Activated CD4-positive, alpha-beta memory T cell treated with anti-CD3 and anti-CD28 coated beads for 36 hours (primary cell): Measurements from ENCODE around the gene ZBTB8A. TPM values are rescaled to one million over a fixed set of nuclear protein-coding genes. Genes with fewer than 3 reads are reported as not detected.
A peak's percentile ranks its signal among the peaks of the same experiment; 100 is the strongest.

ENCODE experiments used
- CTCF ChIA-PET: fragments of 350-600 bp; sonication (Branson Sonifier 250); formaldehyde crosslinking; loops from one replicate; lab custom pipeline; 2021; ENCODE audit warnings: antibody characterized with exemption, inconsistent platforms; lab: Charles Lee
- POLR2A ChIA-PET: fragments of 350-600 bp; sonication (Branson Sonifier 250); formaldehyde crosslinking; loops from one replicate; lab custom pipeline; 2021; ENCODE audit warnings: antibody characterized with exemption; lab: Charles Lee
- DNase-seq: peaks from one replicate; pipeline ENCODE4 v3.0.0-alpha.2; 2020
- H3K27ac Mint-ChIP-seq: one replicate; pipeline ENCODE4 v1.8.0; 2021; ENCODE audit warnings: mixed read lengths
- H3K27me3 Mint-ChIP-seq: one replicate; pipeline ENCODE4 v1.8.0; 2021; ENCODE audit warnings: mixed read lengths
- H3K36me3 Mint-ChIP-seq: one replicate; pipeline ENCODE4 v1.8.0; 2021; ENCODE audit warnings: mixed read lengths
- H3K4me1 Mint-ChIP-seq: one replicate; pipeline ENCODE4 v1.8.0; 2021; ENCODE audit warnings: low read depth, mixed read lengths
- H3K4me3 Mint-ChIP-seq: one replicate; pipeline ENCODE4 v1.8.0; 2021; ENCODE audit warnings: mild to moderate bottlenecking, mixed read lengths
- H3K9me3 Mint-ChIP-seq: one replicate; pipeline ENCODE4 v1.8.0; 2021; ENCODE audit warnings: mixed read lengths
- intact Hi-C: fragments of 100-400 bp; cut with micrococcal nuclease; formaldehyde crosslinking; loops from one replicate; pipeline ENCODE4 v1.15.1; 2023
- total RNA-seq, 2 experiments: library from RNA; stranded (reverse); gene quantifications; one replicate each; pipeline ENCODE4 v1.2.3, GENCODE V29; 2021

Gene ZBTB8A
- under 1 TPM; 0.27 to 0.33 TPM for total RNA-seq

GRCh38 chr1:32538887-32539583 is at the start of gene ZBTB8A:
Gene ZBTB8A, plus strand, starts transcription at chr1:32539427. Its CDS starts 53,505 bp downstream, at chr1:32592932.
- ChIA-PET CTCF (interaction anchor here (1.8 kb wide), 1 partner anchor 173 kb away, joined by 4 read pairs; no protein-coding TSS in a partner anchor), POLR2A (no interaction called here)
- H3K27ac Mint-ChIP-seq = no peak within 1 kb of the TSS
- peak within 1 kb of the TSS; percentile 76 for H3K4me3 Mint-ChIP-seq
- H3K9me3 Mint-ChIP-seq = no peaks in the 10 kb centered on the region
- no peaks in the 10 kb centered on the region for H3K36me3 Mint-ChIP-seq
- intact Hi-C loops = no loop called here
- H3K27me3 Mint-ChIP-seq = peaks cover 56% of the 10 kb centered on the region
- peak; percentile 42 for DNase-seq
- peaks cover 8% of the 10 kb centered on the region for H3K4me1 Mint-ChIP-seq

GRCh38 chr1:32489774-32490454 is 49.3 kb upstream of the ZBTB8A start:
- ChIA-PET CTCF (no interaction called here), POLR2A (no interaction called here)
- peaks cover 13% of the 10 kb centered on the region for H3K27me3 Mint-ChIP-seq
- H3K27ac Mint-ChIP-seq = no peak overlapping the region
- no peak for DNase-seq
- no peaks in the 10 kb centered on the region for H3K36me3 Mint-ChIP-seq
- H3K4me3 Mint-ChIP-seq = no peak overlapping the region
- no peaks in the 10 kb centered on the region for H3K4me1 Mint-ChIP-seq
- intact Hi-C loops = no loop called here
- no peaks in the 10 kb centered on the region for H3K9me3 Mint-ChIP-seq

- Mint-ChIP-seq H3K27me3 (peaks cover 13% of the 10 kb centered on the region), H3K4me3 (no peak overlapping the region), H3K4me1 (no peaks in the 10 kb centered on the region), H3K27ac (no peak overlapping the region), H3K36me3 (no peaks in the 10 kb centered on the region), H3K9me3 (no peaks in the 10 kb centered on the region)
- intact Hi-C loops = no loop called here
- ChIA-PET CTCF (no interaction called here), POLR2A (no interaction called here)
- DNase-seq = no peak
Observed at GRCh38 chr1:32491386-32491785, 47.8 kb upstream of the ZBTB8A start.

GRCh38 chr1:32494196-32494595 is 45.0 kb upstream of the ZBTB8A start:
- Mint-ChIP-seq H3K27ac (no peak overlapping the region), H3K36me3 (no peaks in the 10 kb centered on the region), H3K9me3 (no peaks in the 10 kb centered on the region), H3K4me1 (no peaks in the 10 kb centered on the region), H3K4me3 (no peak overlapping the region), H3K27me3 (peaks cover 20% of the 10 kb centered on the region)
- intact Hi-C loops = no loop called here
- CTCF ChIA-PET = no interaction called here
- POLR2A ChIA-PET = no interaction called here
- no peak for DNase-seq

GRCh38 chr1:32494711-32495337 is 44.4 kb upstream of the ZBTB8A start:
- Mint-ChIP-seq H3K4me1 (peaks cover under 1% of the 10 kb centered on the region), H3K27ac (no peak overlapping the region), H3K9me3 (no peaks in the 10 kb centered on the region), H3K27me3 (peaks cover 21% of the 10 kb centered on the region), H3K4me3 (no peak overlapping the region), H3K36me3 (no peaks in the 10 kb centered on the region)
- intact Hi-C loops = no loop called here
- CTCF ChIA-PET = interaction anchor here (0.7 to 0.8 kb wide), 2 partner anchors 26 to 115 kb away, joined by 3 read pairs; no protein-coding TSS in a partner anchor
- DNase-seq = no peak
- POLR2A ChIA-PET = no interaction called here

GRCh38 chr1:32496127-32496526 is 43.1 kb upstream of the ZBTB8A start:
- H3K36me3 Mint-ChIP-seq = no peaks in the 10 kb centered on the region
- POLR2A ChIA-PET = no interaction called here
- no peak for DNase-seq
- no peaks in the 10 kb centered on the region for H3K9me3 Mint-ChIP-seq
- intact Hi-C loops = no loop called here
- H3K27me3 Mint-ChIP-seq = peaks cover 25% of the 10 kb centered on the region
- H3K27ac Mint-ChIP-seq = no peak overlapping the region
- peaks cover 5% of the 10 kb centered on the region for H3K4me1 Mint-ChIP-seq
- no peak overlapping the region for H3K4me3 Mint-ChIP-seq
- CTCF ChIA-PET = interaction anchor here (0.7 to 1.8 kb wide), 2 partner anchors 22 to 1731 kb away, joined by 3 to 5 read pairs; no protein-coding TSS in a partner anchor

- CTCF ChIA-PET = interaction anchor here (1.1 kb wide), 1 partner anchor 22 kb away, joined by 4 read pairs; no protein-coding TSS in a partner anchor
- H3K9me3 Mint-ChIP-seq = no peaks in the 10 kb centered on the region
- peaks cover 35% of the 10 kb centered on the region for H3K27me3 Mint-ChIP-seq
- H3K4me1 Mint-ChIP-seq = peaks cover 5% of the 10 kb centered on the region
- H3K36me3 Mint-ChIP-seq = no peaks in the 10 kb centered on the region
- POLR2A ChIA-PET = no interaction called here
- intact Hi-C loops = no loop called here
- H3K27ac Mint-ChIP-seq = no peak overlapping the region
- no peak overlapping the region for H3K4me3 Mint-ChIP-seq
- DNase-seq = no peak
Observed at GRCh38 chr1:32498751-32499150, 40.5 kb upstream of the ZBTB8A start.

GRCh38 chr1:32500387-32501209 is 38.6 kb upstream of the ZBTB8A start:
- intact Hi-C loops = no loop called here
- DNase-seq = peak; percentile 39
- H3K9me3 Mint-ChIP-seq = no peaks in the 10 kb centered on the region

GRCh38 chr1:32501865-32502264 is 37.4 kb upstream of the ZBTB8A start:
- POLR2A ChIA-PET = no interaction called here
- H3K4me1 Mint-ChIP-seq = peaks cover 5% of the 10 kb centered on the region
- CTCF ChIA-PET = no interaction called here
- no peaks in the 10 kb centered on the region for H3K36me3 Mint-ChIP-seq
- peaks cover 32% of the 10 kb centered on the region for H3K27me3 Mint-ChIP-seq
- no peak overlapping the region for H3K4me3 Mint-ChIP-seq
- DNase-seq = no peak
- intact Hi-C loops = no loop called here
- H3K9me3 Mint-ChIP-seq = no peaks in the 10 kb centered on the region
- no peak overlapping the region for H3K27ac Mint-ChIP-seq

More at GRCh38 chr1:32500387-32501209, 38.6 kb upstream of the ZBTB8A start:
- ChIA-PET POLR2A (no interaction called here), CTCF (interaction anchor here (0.6 kb wide), 1 partner anchor 256 kb away, joined by 3 read pairs; no protein-coding TSS in a partner anchor)
- Mint-ChIP-seq H3K4me3 (peak overlapping the region; percentile 76), H3K36me3 (no peaks in the 10 kb centered on the region), H3K27ac (no peak overlapping the region), H3K4me1 (peaks cover 5% of the 10 kb centered on the region), H3K27me3 (peaks cover 35% of the 10 kb centered on the region)

- H3K4me1 Mint-ChIP-seq = peaks cover 5% of the 10 kb centered on the region
- peaks cover 30% of the 10 kb centered on the region for H3K27me3 Mint-ChIP-seq
- no peaks in the 10 kb centered on the region for H3K36me3 Mint-ChIP-seq
- H3K27ac Mint-ChIP-seq = no peak overlapping the region
- no peak overlapping the region for H3K4me3 Mint-ChIP-seq
- no peak for DNase-seq
- ChIA-PET POLR2A (no interaction called here), CTCF (no interaction called here)
- H3K9me3 Mint-ChIP-seq = no peaks in the 10 kb centered on the region
- intact Hi-C loops = no loop called here
Observed at GRCh38 chr1:32503153-32503552, 36.1 kb upstream of the ZBTB8A start.

GRCh38 chr1:32507021-32507420 is 32.2 kb upstream of the ZBTB8A start:
- intact Hi-C loops = no loop called here
- H3K27ac Mint-ChIP-seq = no peak overlapping the region
- DNase-seq = no peak
- ChIA-PET CTCF (no interaction called here), POLR2A (no interaction called here)
- peaks cover 11% of the 10 kb centered on the region for H3K27me3 Mint-ChIP-seq
- H3K9me3 Mint-ChIP-seq = no peaks in the 10 kb centered on the region
- H3K4me1 Mint-ChIP-seq = no peaks in the 10 kb centered on the region
- no peaks in the 10 kb centered on the region for H3K36me3 Mint-ChIP-seq
- no peak overlapping the region for H3K4me3 Mint-ChIP-seq
